HEK293T (cell line): ENCODE measurements around the gene CDK5R1.

Experiments used
- CTCF ChIA-PET: fragments of 350-600 bp; formaldehyde crosslinking; extraction: SDS; loops from one replicate; lab custom pipeline; 2021; ENCODE audit warnings: antibody characterized with exemption, inconsistent platforms; lab: Yijun Ruan, JAX
- POLR2A ChIA-PET: fragments of 350-600 bp; formaldehyde crosslinking; extraction: SDS; loops from one replicate; lab custom pipeline; 2020; ENCODE audit warnings: antibody characterized with exemption, inconsistent platforms; lab: Yijun Ruan, JAX
- DNase-seq: peaks from one replicate; pipeline ENCODE4 v3.0.0; 2012; ENCODE audit warnings: mixed read lengths; ENCODE audit errors: extremely low spot score
- ARNT ChIP-seq: fragments of 450-650 bp; IDR thresholded peaks from 2 replicates; pipeline ENCODE4 v1.6.1; 2017; ENCODE audit warnings: mild to moderate bottlenecking
- BHLHE40 ChIP-seq: fragments of 450-650 bp; IDR thresholded peaks from 2 replicates; pipeline ENCODE4 v1.6.1; 2016; ENCODE audit warnings: mild to moderate bottlenecking, moderate library complexity, borderline replicate concordance
- CTBP1 ChIP-seq: fragments of 450-650 bp; IDR thresholded peaks from 2 replicates; pipeline ENCODE4 v1.6.1; 2016; ENCODE audit warnings: borderline replicate concordance
- ELF4 ChIP-seq: fragments of 450-650 bp; IDR thresholded peaks from 2 replicates; pipeline ENCODE4 v1.6.1; 2017; ENCODE audit warnings: antibody characterized with exemption
- FOXA1 ChIP-seq: fragments of 450-650 bp; IDR thresholded peaks from 2 replicates; pipeline ENCODE4 v1.6.1; 2016; ENCODE audit warnings: mild to moderate bottlenecking
- FOXK2 ChIP-seq: fragments of 450-650 bp; IDR thresholded peaks from 2 replicates; pipeline ENCODE4 v1.6.1; 2016; ENCODE audit warnings: mild to moderate bottlenecking
- FOXM1 ChIP-seq: fragments of 450-650 bp; IDR thresholded peaks from 2 replicates; pipeline ENCODE4 v1.6.1; 2017; ENCODE audit warnings: mild to moderate bottlenecking, borderline replicate concordance
- HDGF ChIP-seq: fragments of 450-650 bp; IDR thresholded peaks from 2 replicates; pipeline ENCODE4 v1.6.1; 2017; ENCODE audit warnings: antibody characterized with exemption, borderline replicate concordance
- L3MBTL2 ChIP-seq: fragments of 450-650 bp; conservative IDR thresholded peaks from 2 replicates; pipeline ENCODE4 v1.6.1; 2016; ENCODE audit warnings: mild to moderate bottlenecking
- LEF1 ChIP-seq: fragments of 450-650 bp; IDR thresholded peaks from 2 replicates; pipeline ENCODE4 v1.6.1; 2017; ENCODE audit warnings: mild to moderate bottlenecking, borderline replicate concordance
- NFRKB ChIP-seq: fragments of 450-650 bp; IDR thresholded peaks from 2 replicates; pipeline ENCODE4 v1.6.1; 2016; ENCODE audit warnings: mild to moderate bottlenecking, moderate library complexity
- SP1 ChIP-seq: fragments of 450-650 bp; IDR thresholded peaks from 2 replicates; pipeline ENCODE4 v1.6.1; 2017
- SUZ12 ChIP-seq: fragments of 450-650 bp; IDR thresholded peaks from 2 replicates; pipeline ENCODE4 v1.6.1; 2016; ENCODE audit warnings: mild to moderate bottlenecking
- TARDBP ChIP-seq: fragments of 450-650 bp; IDR thresholded peaks from 2 replicates; pipeline ENCODE4 v1.6.1; 2016
- ZNF384 ChIP-seq: fragments of 450-650 bp; IDR thresholded peaks from 2 replicates; pipeline ENCODE4 v1.6.1; 2016
- TF ChIP-seq, protein P1 (sequence below): fragments of 450-650 bp; IDR thresholded peaks from 2 replicates; pipeline ENCODE4 v1.6.1; 2016

Gene CDK5R1

DNA sequence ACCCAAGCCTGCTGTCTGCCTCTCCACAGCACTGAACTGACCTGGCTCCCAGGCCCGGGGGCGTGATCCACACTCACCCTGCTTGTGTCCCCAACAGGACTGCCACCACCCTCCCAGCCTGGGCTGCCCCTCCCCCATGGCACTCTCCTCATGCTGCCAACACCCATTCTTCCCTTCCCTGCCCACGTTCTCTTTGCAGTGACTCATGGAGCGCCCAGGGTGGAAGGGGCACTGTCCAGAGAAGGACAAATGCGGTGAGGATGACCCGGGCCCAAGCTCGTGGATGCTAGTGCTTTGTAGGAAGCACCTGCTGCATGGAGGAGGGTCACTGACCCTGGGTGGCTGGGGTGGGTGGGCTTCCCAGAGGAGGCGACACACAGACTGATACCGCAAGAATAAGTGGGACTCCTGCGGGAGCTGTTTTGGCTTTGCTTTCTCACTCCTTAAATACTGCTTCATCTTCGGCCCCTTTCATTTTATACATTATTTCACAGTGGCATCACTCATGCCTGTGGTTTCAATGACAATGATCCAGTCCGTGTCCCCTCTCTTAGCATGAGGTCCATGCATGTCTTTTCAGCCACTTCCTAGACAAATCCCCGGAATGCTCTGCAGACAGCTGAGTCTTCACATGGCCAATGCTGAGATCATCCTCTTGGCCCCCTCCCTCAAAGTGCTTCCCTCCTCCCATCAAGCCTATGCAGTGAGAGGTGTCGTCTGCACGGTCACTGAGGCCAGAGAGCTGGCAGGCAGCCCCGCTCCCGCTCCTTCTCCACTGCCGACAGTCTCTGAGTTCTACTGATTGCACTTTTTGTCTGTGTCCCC, 17.6 kb downstream of the CDK5R1 start:
- POLR2A ChIA-PET: no interaction called here
- no peak for DNase-seq
- CTCF ChIA-PET: no interaction called here
- TF ChIP-seq CTBP1 (no peak), BHLHE40 (no peak), FOXM1 (no peak), ZNF384 (no peak), SUZ12 (no peak), NFRKB (no peak), FOXA1 (no peak), LEF1 (no peak), TARDBP (no peak), SP1 (no peak), ARNT (no peak)

DNA sequence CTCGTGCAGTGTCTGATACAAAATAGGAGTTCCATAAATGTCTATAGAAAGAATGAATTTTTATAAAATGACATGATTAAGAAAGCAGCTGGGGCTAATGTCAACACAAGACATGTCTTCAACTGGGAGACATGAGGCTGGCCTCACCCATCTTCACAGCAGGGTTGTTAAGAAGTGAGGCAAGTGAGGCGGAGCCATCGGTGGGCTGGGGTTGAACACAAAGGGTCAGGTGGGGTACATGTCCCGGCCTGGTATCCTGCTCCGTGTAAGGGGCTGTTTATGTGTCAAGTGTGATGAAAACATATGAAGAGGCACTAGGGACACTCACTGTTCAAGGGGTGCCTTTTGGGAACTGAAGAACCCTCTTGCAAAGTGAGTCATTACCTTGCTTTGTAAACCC, 22.1 kb downstream of the CDK5R1 start:
- ChIA-PET CTCF (no interaction called here), POLR2A (no interaction called here)
- TF ChIP-seq HDGF (no peak), SUZ12 (no peak), FOXM1 (no peak), L3MBTL2 (no peak), SP1 (no peak), LEF1 (no peak), FOXK2 (no peak), ELF4 (no peak), CTBP1 (no peak), BHLHE40 (no peak), NFRKB (no peak)
- TF ChIP-seq, protein P1, sequence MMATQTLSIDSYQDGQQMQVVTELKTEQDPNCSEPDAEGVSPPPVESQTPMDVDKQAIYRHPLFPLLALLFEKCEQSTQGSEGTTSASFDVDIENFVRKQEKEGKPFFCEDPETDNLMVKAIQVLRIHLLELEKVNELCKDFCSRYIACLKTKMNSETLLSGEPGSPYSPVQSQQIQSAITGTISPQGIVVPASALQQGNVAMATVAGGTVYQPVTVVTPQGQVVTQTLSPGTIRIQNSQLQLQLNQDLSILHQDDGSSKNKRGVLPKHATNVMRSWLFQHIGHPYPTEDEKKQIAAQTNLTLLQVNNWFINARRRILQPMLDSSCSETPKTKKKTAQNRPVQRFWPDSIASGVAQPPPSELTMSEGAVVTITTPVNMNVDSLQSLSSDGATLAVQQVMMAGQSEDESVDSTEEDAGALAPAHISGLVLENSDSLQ: no peak
- no peak for DNase-seq

DNA sequence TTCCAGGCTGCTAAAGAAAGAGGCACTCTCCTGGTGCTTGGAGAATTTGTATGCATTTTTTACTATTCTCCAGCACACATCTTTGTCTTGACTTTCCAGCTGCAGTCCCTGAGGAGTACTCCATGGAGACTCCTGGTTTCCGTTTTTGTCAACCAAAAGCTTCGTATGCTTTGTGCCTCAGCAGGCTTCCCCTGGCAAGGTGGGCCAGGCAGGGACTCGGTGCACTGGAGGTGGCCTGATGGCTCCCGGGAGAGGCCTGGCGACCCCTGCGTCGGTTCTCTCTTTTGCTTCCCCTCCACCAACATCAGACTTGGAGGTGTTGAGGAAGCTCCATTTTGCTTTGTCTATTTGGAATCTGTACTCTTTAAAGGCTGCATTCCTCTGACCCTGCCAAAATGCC, 23.7 kb downstream of the CDK5R1 start:
- ChIA-PET POLR2A (interaction anchor here (1.2 kb wide), 1 partner anchor 24 kb away, joined by 4 read pairs; the partner anchor contains the start of gene CDK5R1), CTCF (no interaction called here)
- no peak for DNase-seq
- TF ChIP-seq CTBP1 (no peak), SP1 (no peak)

DNA sequence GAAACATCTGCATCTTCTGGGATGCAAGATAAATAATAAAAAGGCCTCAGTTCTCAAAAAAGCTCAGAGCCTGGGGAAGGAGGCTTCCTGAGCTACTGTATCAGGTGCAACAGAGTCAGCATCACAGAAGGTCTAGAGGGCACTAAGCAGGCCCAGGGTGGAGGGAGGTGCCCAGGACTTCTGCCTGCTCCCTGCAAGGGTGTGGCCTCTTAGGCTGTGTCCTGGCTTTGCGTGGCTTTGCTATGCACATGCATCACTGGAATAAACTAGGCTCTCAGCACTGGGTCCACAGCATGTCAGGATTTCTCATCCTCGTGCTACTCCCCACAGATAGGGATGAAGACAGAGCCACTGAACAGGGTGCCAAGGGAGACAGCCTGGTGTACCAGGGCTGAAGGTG, 25.5 kb downstream of the CDK5R1 start:
- ChIA-PET CTCF (interaction anchor here (0.6 kb wide), 1 partner anchor 13 kb away, joined by 3 read pairs; no protein-coding TSS in a partner anchor), POLR2A (no interaction called here)
- TF ChIP-seq, protein P1: no peak
- TF ChIP-seq NFRKB: no peak
- no peak for TF ChIP-seq ELF4
- TF ChIP-seq HDGF: no peak
- no peak for TF ChIP-seq FOXA1
- TF ChIP-seq FOXK2: no peak
- TF ChIP-seq ZNF384: no peak
- TF ChIP-seq SUZ12: no peak
- no peak for TF ChIP-seq LEF1
- no peak for TF ChIP-seq L3MBTL2
- no peak for TF ChIP-seq ARNT
- DNase-seq: no peak

DNA sequence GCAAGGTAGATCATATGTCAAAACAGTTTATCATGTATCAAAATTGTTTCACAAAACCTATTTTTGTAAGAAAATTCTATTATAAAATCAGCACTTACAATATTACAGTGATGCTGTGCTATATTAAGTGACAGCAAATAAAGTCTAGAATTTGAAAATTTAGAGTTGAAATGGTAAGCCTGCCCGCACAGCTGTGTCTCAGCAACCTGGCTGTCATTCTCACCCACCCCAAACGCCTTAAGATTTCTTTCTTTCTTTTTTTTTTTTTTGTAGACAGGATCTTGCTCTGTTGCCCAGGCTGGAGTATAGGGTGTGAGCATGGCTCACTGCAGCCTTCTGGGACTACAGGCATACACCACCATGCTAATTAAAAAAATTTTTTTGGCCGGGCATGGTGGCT, 26.8 kb downstream of the CDK5R1 start:
- CTCF ChIA-PET: no interaction called here
- no peak for DNase-seq
- TF ChIP-seq ELF4: no peak
- TF ChIP-seq ARNT: no peak
- TF ChIP-seq FOXK2: no peak
- POLR2A ChIA-PET: no interaction called here

DNA sequence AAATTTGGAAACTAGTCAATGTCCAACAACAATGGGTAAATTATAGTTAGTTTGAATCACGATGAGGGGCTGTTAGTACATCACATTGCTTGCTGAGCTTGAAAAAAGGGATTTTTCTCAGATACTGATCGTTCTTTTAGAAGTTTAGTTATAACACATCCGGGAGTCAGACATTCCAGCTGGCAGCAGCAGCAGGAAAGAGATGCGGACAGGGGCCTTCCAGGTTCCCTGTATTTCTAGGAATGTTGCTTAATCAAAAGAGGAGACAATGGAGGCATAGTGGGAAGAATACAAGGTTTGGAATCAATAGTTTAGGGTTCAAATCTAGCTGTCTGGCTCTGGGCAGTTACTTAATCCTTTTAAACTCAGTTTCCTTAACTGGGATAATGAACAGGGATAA, 27.8 kb downstream of the CDK5R1 start:
- no peak for DNase-seq
- CTCF ChIA-PET: no interaction called here
- POLR2A ChIA-PET: no interaction called here
- TF ChIP-seq BHLHE40 (no peak), FOXK2 (no peak), LEF1 (no peak), ARNT (no peak), FOXA1 (no peak), ZNF384 (no peak), NFRKB (no peak), FOXM1 (no peak), SP1 (no peak), HDGF (no peak), CTBP1 (no peak), TARDBP (no peak), L3MBTL2 (no peak), SUZ12 (no peak), ELF4 (no peak)
- TF ChIP-seq, protein P1: no peak
